Measurements from ENCODE around the gene OR52I1. TPM values are rescaled to one million over a fixed set of nuclear protein-coding genes. Genes with fewer than 3 reads are reported as not detected.

OR52I1 gene, protein sequence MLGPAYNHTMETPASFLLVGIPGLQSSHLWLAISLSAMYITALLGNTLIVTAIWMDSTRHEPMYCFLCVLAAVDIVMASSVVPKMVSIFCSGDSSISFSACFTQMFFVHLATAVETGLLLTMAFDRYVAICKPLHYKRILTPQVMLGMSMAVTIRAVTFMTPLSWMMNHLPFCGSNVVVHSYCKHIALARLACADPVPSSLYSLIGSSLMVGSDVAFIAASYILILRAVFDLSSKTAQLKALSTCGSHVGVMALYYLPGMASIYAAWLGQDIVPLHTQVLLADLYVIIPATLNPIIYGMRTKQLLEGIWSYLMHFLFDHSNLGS
- polyA plus RNA-seq (2013, experiment 1 of 2) = not detected
- not detected for polyA plus RNA-seq (2013, experiment 2 of 2)

- Histone ChIP-seq H2BK5ac (ENCODE audit: low read depth, low read length, poor library complexity, severe bottlenecking) (no peak within 1 kb of the TSS), H2BK15ac (ENCODE audit: low read depth, poor library complexity, severe bottlenecking) (no peak within 1 kb of the TSS), H2BK120ac (ENCODE audit: low read depth, low read length) (no peak within 1 kb of the TSS), H3K79me1 (replicated peaks; ENCODE audit: low read length, poor library complexity, severe bottlenecking) (no peaks in the 10 kb centered on the region), H3K9me3 (ENCODE audit: control insufficient read depth, low read length) (no peaks in the 10 kb centered on the region), H3K18ac (ENCODE audit: low read depth in 1 of 2, low read length in 2 of 2) (no peak within 1 kb of the TSS), H4K91ac (ENCODE audit: low read length) (no peak within 1 kb of the TSS), H3K23ac (ENCODE audit: low read length in 2 of 2) (no peak within 1 kb of the TSS), H3K9ac (ENCODE audit: low read length) (no peak within 1 kb of the TSS), H3K4me1 (ENCODE audit: control insufficient read depth, insufficient read depth, low read depth, low read length) (no peaks in the 10 kb centered on the region), H3K36me3 (ENCODE audit: control insufficient read depth in 1 of 2, insufficient read depth in 2 of 2, low read depth in 1 of 2, low read length in 2 of 2) (peaks cover 8 to 13% of the 10 kb centered on the region in 2 experiments), H2BK12ac (ENCODE audit: low read length in 2 of 2) (no peak within 1 kb of the TSS), H2AK5ac (ENCODE audit: low read length, severe bottlenecking) (no peak within 1 kb of the TSS), H3K4me3 (ENCODE audit: insufficient read depth in 1 of 2, low read depth in 1 of 2, low read length in 2 of 2) (no peak within 1 kb of the TSS), H3K4ac (ENCODE audit: low read depth in 1 of 2, low read length in 2 of 2) (no peak within 1 kb of the TSS), H3K14ac (ENCODE audit: low read length in 2 of 2) (no peak within 1 kb of the TSS), H3K4me2 (ENCODE audit: low read length, poor library complexity, severe bottlenecking) (peak within 1 kb of the TSS; percentile 29), H2AFZ (ENCODE audit: low read depth, low read length) (no peak within 1 kb of the TSS), H3K27me3 (ENCODE audit: control insufficient read depth in 1 of 2, insufficient read depth in 1 of 2, low read length in 2 of 2) (peaks cover 0 to under 1% of the 10 kb centered on the region in 2 experiments), H4K8ac (ENCODE audit: low read length) (no peak within 1 kb of the TSS), H3K27ac (ENCODE audit: low read length, poor library complexity, severe bottlenecking) (no peak within 1 kb of the TSS)
- no peak for DNase-seq
- WGBS = no CpG with 5 or more reads among the region's 1 CpG
These were observed at the start of gene OR52I1 for GRCh38 chr11:4593739-4594138. Gene OR52I1 (plus strand): TSS chr11:4594039. CDS start chr11:4594039, 0 bp downstream.

GRCh38 chr11:4544891-4545290 lies 48.9 kb upstream of the OR52I1 start, which contains the start of gene OR52M1:
Gene OR52M1 (plus strand): TSS chr11:4545191. CDS start chr11:4545191, 0 bp downstream.
- no peak for DNase-seq
- 79% methylated on average over 3 of the region's 5 CpGs for WGBS
- no peak within 1 kb of the TSS for H3K18ac ChIP-seq (ENCODE audit: low read depth in 1 of 2, low read length in 2 of 2)
- H2BK120ac ChIP-seq (ENCODE audit: low read depth, low read length) = no peak within 1 kb of the TSS
- no peak within 1 kb of the TSS for H3K4me3 ChIP-seq (ENCODE audit: insufficient read depth in 1 of 2, low read depth in 1 of 2, low read length in 2 of 2)
- no peak within 1 kb of the TSS for H3K4me2 ChIP-seq (ENCODE audit: low read length, poor library complexity, severe bottlenecking)
- no peak within 1 kb of the TSS for H3K14ac ChIP-seq (ENCODE audit: low read length in 2 of 2)
- H2BK12ac ChIP-seq (ENCODE audit: low read length in 2 of 2) = no peak within 1 kb of the TSS
- no peak within 1 kb of the TSS for H3K4ac ChIP-seq (ENCODE audit: low read depth in 1 of 2, low read length in 2 of 2)
- H4K8ac ChIP-seq (ENCODE audit: low read length) = no peak within 1 kb of the TSS
- peaks cover 0 to 19% of the 10 kb centered on the region in 2 experiments for H3K27me3 ChIP-seq (ENCODE audit: control insufficient read depth in 1 of 2, insufficient read depth in 1 of 2, low read length in 2 of 2)
- no peak within 1 kb of the TSS for H2BK15ac ChIP-seq (ENCODE audit: low read depth, poor library complexity, severe bottlenecking)
- no peaks in the 10 kb centered on the region for H3K9me3 ChIP-seq (ENCODE audit: control insufficient read depth, low read length)
- no peak within 1 kb of the TSS for H3K23ac ChIP-seq (ENCODE audit: low read length in 2 of 2)
- no peak within 1 kb of the TSS for H2BK5ac ChIP-seq (ENCODE audit: low read depth, low read length, poor library complexity, severe bottlenecking)
- H3K79me1 ChIP-seq (replicated peaks; ENCODE audit: low read length, poor library complexity, severe bottlenecking) = no peaks in the 10 kb centered on the region
- H2AK5ac ChIP-seq (ENCODE audit: low read length, severe bottlenecking) = no peak within 1 kb of the TSS
- H3K9ac ChIP-seq (ENCODE audit: low read length) = no peak within 1 kb of the TSS
- H3K36me3 ChIP-seq (ENCODE audit: control insufficient read depth in 1 of 2, insufficient read depth in 2 of 2, low read depth in 1 of 2, low read length in 2 of 2) = no peaks in the 10 kb centered on the region
- no peak within 1 kb of the TSS for H2AFZ ChIP-seq (ENCODE audit: low read depth, low read length)
- no peaks in the 10 kb centered on the region for H3K4me1 ChIP-seq (ENCODE audit: control insufficient read depth, insufficient read depth, low read depth, low read length)
- H4K91ac ChIP-seq (ENCODE audit: low read length) = no peak within 1 kb of the TSS
- H3K27ac ChIP-seq (ENCODE audit: low read length, poor library complexity, severe bottlenecking) = no peak within 1 kb of the TSS

- H3K9ac ChIP-seq (ENCODE audit: low read length) = no peak overlapping the region
- no peak overlapping the region for H2BK12ac ChIP-seq (ENCODE audit: low read length in 2 of 2)
- peaks cover 0 to 8% of the 10 kb centered on the region in 2 experiments for H3K27me3 ChIP-seq (ENCODE audit: control insufficient read depth in 1 of 2, insufficient read depth in 1 of 2, low read length in 2 of 2)
- no peak overlapping the region for H3K14ac ChIP-seq (ENCODE audit: low read length in 2 of 2)
- no peaks in the 10 kb centered on the region for H3K9me3 ChIP-seq (ENCODE audit: control insufficient read depth, low read length)
- H4K8ac ChIP-seq (ENCODE audit: low read length) = no peak overlapping the region
- no peak overlapping the region for H2BK120ac ChIP-seq (ENCODE audit: low read depth, low read length)
- no peaks in the 10 kb centered on the region for H3K79me1 ChIP-seq (replicated peaks; ENCODE audit: low read length, poor library complexity, severe bottlenecking)
- no peak overlapping the region for H3K4ac ChIP-seq (ENCODE audit: low read depth in 1 of 2, low read length in 2 of 2)
- H3K36me3 ChIP-seq (ENCODE audit: control insufficient read depth in 1 of 2, insufficient read depth in 2 of 2, low read depth in 1 of 2, low read length in 2 of 2) = no peaks in the 10 kb centered on the region
- no peak for DNase-seq
- H3K4me3 ChIP-seq (ENCODE audit: insufficient read depth in 1 of 2, low read depth in 1 of 2, low read length in 2 of 2) = no peak overlapping the region
- no peak overlapping the region for H3K27ac ChIP-seq (ENCODE audit: low read length, poor library complexity, severe bottlenecking)
- H4K91ac ChIP-seq (ENCODE audit: low read length) = no peak overlapping the region
- no peak overlapping the region for H2BK15ac ChIP-seq (ENCODE audit: low read depth, poor library complexity, severe bottlenecking)
- H2AFZ ChIP-seq (ENCODE audit: low read depth, low read length) = no peak overlapping the region
- no peaks in the 10 kb centered on the region for H3K4me1 ChIP-seq (ENCODE audit: control insufficient read depth, insufficient read depth, low read depth, low read length)
- H2AK5ac ChIP-seq (ENCODE audit: low read length, severe bottlenecking) = no peak overlapping the region
- WGBS = no CpG with 5 or more reads among the region's 1 CpG
- H2BK5ac ChIP-seq (ENCODE audit: low read depth, low read length, poor library complexity, severe bottlenecking) = no peak overlapping the region
- no peak overlapping the region for H3K4me2 ChIP-seq (ENCODE audit: low read length, poor library complexity, severe bottlenecking)
- H3K23ac ChIP-seq (ENCODE audit: low read length in 2 of 2) = no peak overlapping the region
- H3K18ac ChIP-seq (ENCODE audit: low read depth in 1 of 2, low read length in 2 of 2) = no peak overlapping the region
These were observed 47.0 kb upstream of the OR52I1 start for GRCh38 chr11:4546878-4547277.

DNA sequence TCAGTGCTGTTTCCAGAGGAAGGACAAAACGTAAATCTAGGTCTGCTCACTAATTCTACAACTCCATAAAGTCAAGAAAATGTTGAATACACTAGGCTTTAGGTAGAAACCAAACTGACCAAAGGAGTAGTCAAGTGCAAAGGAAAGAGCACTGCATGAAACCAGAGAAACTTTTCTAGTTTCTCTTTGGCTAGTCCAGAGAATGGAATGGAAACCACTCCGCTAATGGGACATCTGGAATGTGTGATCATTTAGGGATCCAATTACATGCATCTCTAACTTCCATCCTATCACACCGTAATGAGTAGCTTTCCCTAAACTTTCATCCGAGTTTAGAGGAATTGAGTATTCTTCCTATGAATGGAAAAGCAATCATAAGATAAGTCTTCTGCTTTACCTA lies 46.4 kb upstream of the OR52I1 start:
- Histone ChIP-seq H3K36me3 (ENCODE audit: control insufficient read depth in 1 of 2, insufficient read depth in 2 of 2, low read depth in 1 of 2, low read length in 2 of 2) (no peaks in the 10 kb centered on the region), H2BK15ac (ENCODE audit: low read depth, poor library complexity, severe bottlenecking) (no peak overlapping the region), H3K4me1 (ENCODE audit: control insufficient read depth, insufficient read depth, low read depth, low read length) (no peaks in the 10 kb centered on the region), H2BK5ac (ENCODE audit: low read depth, low read length, poor library complexity, severe bottlenecking) (no peak overlapping the region), H3K27ac (ENCODE audit: low read length, poor library complexity, severe bottlenecking) (no peak overlapping the region), H4K91ac (ENCODE audit: low read length) (no peak overlapping the region), H3K23ac (ENCODE audit: low read length in 2 of 2) (no peak overlapping the region), H3K79me1 (replicated peaks; ENCODE audit: low read length, poor library complexity, severe bottlenecking) (no peaks in the 10 kb centered on the region), H2BK120ac (ENCODE audit: low read depth, low read length) (no peak overlapping the region), H2BK12ac (ENCODE audit: low read length in 2 of 2) (no peak overlapping the region), H4K8ac (ENCODE audit: low read length) (no peak overlapping the region), H2AK5ac (ENCODE audit: low read length, severe bottlenecking) (no peak overlapping the region), H3K4me3 (ENCODE audit: insufficient read depth in 1 of 2, low read depth in 1 of 2, low read length in 2 of 2) (no peak overlapping the region), H3K9ac (ENCODE audit: low read length) (no peak overlapping the region), H3K14ac (ENCODE audit: low read length in 2 of 2) (no peak overlapping the region), H2AFZ (ENCODE audit: low read depth, low read length) (no peak overlapping the region), H3K4me2 (ENCODE audit: low read length, poor library complexity, severe bottlenecking) (no peak overlapping the region), H3K4ac (ENCODE audit: low read depth in 1 of 2, low read length in 2 of 2) (no peak overlapping the region), H3K27me3 (ENCODE audit: control insufficient read depth in 1 of 2, insufficient read depth in 1 of 2, low read length in 2 of 2) (peaks cover 0 to 3% of the 10 kb centered on the region in 2 experiments), H3K9me3 (ENCODE audit: control insufficient read depth, low read length) (no peaks in the 10 kb centered on the region), H3K18ac (ENCODE audit: low read depth in 1 of 2, low read length in 2 of 2) (no peak overlapping the region)
- no peak for DNase-seq
- 80% methylated on average over 2 of the region's 4 CpGs for WGBS
